HG02840 (cell line): ENCODE results near the gene CCDC97.
"Not testable (repeated sequence)": the region's sequence is repeated elsewhere in the genome, so short reads cannot be mapped to it uniquely, and the experiment has no call there.

Experiments
- ATAC-seq: cut with Tn5 transposase; IDR thresholded peaks from one replicate; pipeline ENCODE4 v1.9.1; 2021; ENCODE audit warnings: mild to moderate bottlenecking, moderate library complexity, moderate number of reproducible peaks; ENCODE audit not compliant: unreplicated experiment, low FRiP score

Gene CCDC97

DNA sequence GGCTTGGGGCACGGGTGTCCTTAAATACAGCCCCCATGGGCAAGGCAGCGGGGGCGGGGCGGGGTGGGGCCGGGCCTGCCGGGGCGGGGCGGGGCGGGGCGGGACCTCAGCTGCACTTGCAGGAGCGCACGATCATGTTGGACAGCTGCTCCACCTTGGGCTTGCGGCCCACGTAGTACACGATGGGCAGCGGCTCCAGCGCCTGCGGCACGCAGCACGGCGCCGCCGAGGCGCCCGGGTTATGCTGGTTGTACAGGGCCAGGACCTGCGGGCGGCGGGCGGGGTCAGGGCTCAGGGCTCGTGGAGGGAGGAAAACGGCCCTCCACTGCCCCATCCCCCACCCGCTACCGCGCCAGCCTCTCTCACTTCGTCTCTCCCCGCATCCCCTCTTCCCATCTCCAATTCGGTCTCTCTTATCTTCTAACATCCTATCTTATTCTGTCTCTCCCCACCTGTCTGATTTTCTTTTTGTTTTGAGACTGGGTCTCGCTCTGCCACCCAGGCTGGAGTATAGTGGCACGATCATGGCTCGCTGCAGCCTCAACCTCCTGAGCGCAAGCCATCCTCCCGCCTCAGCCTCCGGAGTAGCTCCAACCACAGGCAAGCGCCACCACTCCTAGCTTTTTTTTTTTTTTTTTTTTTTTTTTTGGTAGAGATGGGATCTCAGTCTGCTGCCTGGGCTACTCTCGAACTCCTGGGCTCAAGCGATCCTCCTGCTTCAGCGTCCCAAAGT, 21.1 kb downstream of the CCDC97 start:
- no peak for ATAC-seq

DNA sequence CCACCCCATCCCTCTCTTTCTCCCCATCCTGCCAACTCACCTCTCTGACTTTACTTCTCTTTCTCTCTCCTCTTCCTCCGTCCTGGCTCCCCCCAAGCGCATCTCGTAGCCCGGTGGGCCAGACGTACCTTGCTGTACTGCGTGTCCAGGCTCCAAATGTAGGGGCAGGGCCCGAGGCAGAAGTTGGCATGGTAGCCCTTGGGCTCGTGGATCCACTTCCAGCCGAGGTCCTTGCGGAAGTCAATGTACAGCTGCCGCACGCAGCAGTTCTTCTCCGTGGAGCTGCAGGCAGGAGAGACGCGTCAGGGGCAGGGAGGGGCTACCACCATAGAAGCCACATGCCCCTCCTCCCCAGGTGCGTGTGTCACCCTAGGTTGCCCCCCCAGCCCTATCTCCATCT, 22.0 kb downstream of the CCDC97 start:
- no peak for ATAC-seq

DNA sequence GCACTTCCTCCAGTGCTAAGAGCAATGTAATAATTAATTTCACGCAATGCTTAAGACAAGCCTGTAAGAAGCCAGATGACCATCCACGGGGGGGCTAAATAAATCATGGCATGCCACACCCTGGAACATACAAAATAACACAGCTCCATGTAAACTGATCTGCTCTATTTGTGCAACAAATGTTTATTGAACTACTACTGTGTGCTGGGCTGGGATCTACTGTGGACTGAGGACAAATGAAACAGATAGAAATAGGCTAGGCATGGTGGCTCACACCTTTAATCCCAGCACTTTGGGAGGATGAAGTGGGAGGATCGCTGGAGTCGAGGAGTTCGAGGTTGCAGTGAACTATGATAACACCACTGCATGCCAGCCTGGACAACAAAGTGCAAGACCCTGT, 22.5 kb downstream of the CCDC97 start:
- ATAC-seq, result no peak

DNA sequence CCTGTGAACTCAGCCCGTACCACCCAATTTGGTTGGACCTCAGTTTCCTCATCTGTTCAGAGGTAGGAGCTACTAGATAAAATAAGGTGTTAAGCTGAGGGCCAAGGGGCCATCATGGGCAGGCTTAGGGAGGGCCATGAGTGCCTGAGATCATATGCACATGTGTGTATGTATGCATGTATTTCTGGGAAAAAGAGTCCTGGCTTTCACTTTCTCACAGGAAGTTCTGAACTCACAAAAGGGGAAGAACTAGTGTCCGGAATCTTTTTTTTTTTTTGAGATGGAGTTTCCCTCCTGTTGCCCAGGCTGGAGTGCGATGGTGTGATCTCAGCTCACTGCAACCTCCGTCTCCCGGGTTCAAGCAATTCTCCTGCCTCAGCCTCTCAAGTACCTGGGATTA, 24.8 kb downstream of the CCDC97 start:
- ATAC-seq, result no peak

DNA sequence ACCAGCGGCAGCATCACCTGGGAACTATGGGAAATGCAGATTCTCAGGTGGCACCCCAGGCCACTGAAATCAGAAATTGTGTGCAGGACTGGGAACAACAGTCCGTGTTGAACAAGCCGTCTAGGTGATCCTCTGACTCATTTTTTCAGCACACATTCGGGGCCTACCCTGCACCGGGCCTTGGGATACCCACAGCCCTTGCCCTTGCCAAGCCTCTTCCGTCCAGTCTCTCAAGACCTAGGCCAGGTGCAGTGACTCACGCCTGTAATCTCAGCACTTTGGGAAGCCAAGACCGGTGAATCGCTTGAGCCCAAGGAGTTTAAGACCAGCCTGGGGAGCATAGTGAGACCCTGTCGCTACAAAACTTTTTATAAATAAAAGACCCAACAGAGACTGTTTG, 25.5 kb downstream of the CCDC97 start:
- ATAC-seq, result no peak

DNA sequence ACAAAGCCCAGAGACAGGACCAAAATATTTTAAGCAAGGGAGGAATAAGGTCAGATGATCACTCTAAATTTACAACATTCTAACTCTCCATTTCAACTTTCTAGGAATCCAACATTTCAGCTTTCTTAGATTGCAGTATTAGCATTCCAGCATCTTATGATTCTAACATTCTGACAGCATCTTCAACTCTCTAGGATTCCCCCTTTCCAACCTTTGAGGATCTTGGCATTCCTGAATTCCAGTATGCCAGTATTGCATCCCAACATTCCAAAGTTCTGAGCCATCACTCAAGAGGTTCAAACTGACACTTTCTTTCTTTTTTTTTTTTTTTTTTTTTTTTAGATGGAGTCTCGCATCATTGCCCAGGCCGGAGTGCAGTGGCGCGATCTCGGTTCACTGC, 30.0 kb downstream of the CCDC97 start:
- no peak for ATAC-seq

DNA sequence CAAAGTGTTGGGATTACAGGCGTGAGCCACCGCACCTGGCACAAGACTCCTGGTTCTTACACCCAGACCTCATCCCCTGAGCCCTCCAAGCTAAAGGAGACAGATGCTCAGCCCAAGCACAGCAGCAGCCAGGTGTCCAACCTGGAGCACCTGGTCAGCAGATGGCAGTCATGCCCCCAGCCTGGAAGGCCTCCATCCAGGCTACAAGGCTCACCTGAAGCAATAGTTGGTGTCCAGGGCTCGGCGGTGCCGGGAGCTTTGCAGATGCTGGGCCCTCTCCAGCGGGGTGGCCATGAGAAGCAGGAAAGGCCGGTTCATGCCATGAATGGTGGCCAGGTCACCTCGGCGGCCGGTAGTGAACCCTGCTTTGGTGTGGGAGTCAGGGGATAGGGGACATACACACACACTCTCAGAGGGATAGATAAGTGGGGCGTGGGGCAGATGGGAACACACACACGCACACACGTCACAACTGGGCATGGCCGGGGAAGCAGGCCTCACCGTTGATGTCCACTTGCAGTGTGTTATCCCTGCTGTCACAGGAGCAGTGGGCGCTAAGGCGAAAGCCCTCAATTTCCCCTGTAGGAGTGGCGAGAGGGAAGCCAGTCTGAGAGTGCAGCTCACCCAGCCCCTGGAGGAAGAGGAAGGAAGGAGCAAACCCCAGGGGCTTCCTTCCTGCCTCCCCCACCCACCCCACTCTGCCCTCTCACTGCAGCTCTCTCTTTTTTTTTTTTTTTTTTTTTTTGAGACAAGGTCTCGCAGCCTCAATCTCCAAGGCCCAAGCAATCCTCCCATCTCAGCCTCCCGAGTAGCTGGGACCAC, 31.9 kb downstream of the CCDC97 start:
- ATAC-seq, result no peak

DNA sequence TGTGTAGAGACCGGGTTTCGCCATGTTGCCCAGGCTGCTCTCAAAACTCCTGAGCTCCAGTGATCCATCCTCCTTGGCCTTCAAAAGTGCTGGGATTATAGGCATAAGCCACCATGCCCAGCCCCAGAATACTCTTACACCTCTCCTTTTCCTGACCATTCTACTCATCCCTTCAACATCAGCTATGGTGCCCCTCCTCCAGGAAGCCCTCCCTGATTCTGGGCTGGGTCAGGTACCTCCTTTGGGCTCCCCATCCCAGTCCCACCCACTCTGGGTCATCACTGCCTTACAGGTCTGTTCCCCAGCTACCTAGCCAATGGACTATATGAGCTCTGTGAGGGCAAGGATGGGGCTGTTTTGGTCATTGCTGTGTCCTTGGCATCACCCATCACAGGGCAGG, 34.2 kb downstream of the CCDC97 start:
- no peak for ATAC-seq

DNA sequence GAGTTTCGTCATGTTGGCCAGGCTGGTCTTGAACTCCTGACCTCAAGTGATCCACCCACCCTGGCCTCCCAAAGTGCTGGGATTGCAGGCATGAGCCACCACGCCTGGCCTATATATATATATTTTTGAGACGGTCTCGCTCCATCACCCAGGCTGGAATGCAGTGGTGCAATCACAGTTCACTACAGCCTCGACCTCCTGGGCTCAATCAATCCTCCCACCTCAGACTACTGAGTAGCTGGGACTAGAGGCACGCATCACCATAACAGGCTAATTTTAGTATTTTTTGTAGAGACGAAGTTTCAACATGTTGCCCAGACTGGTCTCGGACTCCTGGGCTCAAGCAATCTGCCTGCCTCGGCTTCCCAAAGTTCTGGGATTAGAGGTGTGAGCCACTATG, 36.9 kb downstream of the CCDC97 start:
- not testable (repeated sequence) for ATAC-seq

DNA sequence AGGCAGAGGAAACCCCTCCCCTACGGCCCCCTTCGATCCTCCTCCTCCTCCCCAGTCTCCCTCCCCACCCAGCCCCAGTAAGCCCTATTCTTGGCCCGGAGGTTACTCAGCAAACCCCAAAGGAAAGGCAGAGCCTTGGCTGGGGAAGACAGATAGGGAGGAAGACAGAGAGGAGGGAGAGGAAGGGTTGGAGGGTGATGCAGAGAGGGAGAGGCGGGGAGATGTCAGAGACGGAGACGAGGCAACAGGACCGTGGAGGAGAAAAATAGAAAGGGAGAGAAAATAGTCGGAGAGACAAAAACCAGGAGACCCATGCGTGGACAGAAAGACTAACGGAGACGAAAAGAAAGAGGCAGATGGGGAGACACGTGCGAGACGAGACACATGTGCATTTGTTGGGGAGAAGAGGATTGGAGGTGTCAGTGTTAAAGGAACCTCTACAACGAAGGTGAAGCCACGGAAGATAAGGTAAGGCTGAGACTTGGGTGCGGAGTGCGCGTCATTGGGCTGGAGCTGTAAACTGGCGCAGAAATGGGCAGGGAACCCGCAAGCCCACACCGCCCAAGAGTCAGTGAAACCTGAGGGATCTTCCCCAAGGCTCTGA, 40.9 kb downstream of the CCDC97 start:
- ATAC-seq, result no peak

DNA sequence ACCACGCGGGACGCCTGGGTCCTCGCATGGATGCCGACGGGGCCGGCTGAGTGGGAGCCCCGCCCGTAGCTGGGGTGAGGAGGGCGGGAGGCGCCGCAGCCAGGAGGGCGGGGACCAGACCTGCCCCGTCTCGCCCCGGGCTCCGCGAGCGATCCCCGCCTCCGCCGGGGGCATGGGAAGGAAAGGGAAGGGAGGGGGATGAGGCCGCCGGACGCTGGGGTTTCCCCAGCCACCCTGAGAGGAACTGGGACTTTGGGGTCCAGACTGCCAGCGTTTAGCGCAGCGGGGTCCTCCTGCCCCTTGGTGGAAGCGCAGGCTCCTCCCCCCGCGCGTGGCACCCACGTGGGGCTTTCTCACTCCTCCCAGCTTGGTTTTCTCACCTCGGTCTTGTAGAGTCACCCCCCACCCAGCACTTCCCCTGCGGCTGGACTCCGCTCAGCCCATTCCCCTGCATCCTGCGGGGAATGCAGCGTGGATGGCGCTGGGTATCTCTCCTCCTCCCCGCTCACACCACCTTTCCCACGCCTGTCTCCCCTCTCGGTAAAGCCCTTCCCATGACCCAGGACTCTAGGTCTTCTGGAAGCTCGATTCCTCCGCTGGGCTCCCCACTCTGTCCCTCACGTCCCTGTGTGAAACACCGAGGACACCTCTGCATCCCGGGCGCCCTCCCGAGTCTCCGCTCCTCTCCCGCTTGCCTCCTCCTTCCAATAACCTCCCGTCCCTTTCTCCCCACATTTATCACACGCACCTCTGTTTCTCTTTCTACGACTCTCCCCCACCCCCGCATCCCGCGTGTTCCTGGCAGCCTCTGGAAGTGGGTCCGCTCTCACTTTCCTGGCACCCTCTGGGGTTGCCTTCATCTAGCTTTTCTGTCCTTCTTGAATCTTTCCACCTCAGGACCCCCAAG, 41.6 kb downstream of the CCDC97 start:
- peak; percentile 32 for ATAC-seq

DNA sequence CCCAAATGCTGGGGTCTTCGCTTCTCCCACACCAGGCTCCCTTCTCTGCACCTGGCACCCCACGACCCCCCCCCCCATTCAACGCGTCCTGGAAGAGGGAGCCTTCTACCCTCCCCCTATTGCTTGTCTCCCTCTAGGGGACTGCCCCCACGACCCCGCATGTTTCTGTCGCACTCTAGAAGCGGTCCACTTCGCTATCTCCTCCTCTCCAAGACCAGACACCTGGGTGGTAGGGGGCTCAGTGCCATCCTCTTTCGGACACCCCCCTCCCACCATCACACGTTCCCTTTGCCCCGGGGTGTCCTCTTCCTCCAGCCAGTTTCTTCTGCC, 42.3 kb downstream of the CCDC97 start:
- ATAC-seq, result no peak

DNA sequence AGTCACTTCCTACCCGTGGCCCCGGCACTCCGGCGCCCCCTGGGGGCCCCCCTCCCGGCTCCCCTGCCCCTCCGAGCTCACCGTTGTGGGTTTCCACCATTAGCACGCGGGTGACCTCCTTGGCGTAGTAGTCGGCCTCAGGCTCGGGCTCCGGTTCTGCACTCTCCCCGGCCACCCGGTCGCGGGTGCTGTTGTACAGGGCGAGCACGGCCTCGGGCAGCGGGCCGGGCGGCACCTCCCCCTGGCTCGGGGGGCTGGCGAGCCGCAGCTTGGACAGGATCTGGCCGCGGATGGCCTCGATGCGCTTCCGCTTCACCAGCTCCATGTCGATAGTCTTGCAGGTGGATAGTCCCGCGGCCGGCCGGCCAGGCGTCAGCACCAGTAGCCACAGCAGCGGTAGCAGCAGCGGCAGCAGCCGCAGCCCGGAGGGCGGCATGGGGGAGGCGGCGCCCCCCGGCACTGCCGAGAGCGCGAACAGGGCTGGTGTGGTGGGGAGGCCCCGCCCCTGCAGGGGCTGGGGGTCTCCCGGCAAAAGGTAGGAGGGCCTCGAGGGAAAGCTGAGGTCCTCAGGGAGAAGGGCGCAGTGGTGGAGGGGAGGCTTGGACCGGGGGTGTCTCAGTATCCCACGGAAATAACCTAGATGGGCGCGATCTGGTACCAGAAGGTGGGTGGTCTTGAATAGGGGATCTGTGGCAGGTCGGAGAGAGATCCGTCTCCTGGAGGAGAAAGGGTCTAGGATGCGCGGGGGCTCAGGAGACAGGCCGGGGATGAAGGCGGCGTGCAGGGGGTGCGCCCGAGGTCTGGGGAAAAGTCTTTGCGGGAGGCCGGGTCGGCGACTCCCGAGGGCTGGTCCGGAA, 42.9 kb downstream of the CCDC97 start:
- ATAC-seq, result no peak

DNA sequence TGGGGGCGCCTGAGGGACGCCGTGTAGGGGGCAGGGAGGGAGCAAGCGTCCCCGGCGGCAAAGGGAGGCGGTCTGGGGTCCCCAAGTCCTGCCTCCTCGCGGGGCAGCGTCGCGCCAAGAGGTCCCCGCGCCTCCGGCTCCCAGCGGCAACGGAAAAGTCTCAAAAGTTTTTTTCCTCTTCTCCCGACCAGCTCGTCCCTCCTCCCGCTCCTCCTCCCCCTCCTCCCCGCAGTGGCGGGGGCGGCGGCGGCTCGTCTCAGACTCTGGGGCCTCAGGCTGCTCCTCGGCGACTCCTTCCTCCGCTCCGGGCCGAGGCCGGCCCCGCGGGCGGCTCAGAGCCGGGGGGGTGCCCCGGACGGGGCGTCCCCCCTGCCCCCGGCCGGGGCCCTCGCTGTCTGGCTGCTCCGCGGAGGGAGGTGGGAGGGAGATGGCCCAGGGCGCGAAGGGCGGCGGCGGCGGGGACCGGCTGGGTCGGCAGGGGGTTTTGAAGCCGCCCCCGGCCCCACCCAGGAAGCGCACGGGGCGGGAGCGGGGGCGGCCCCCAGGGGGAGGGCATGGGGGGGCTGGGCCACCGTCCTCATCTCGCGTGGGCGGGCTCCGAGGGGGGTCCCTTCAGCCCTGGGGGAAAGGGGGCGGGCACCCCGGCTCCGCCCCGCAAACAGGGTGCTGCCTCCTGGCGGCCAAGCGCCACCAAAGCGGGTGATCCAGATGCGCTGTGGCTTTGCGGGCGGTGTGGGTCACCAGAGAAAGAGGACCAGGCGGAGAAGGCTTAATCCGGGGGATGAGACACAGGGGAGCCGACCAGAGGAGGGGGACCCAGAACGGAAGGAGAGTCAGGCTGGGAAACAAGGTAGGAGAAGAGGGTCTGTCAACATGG, 43.7 kb downstream of the CCDC97 start, which contains the start of gene TGFB1:
TSS of gene TGFB1 (minus strand) at position 457 of the 877 bp plus-strand sequence. CDS start 878 bp downstream, outside the sequence.
- peak; percentile 39 for ATAC-seq

DNA sequence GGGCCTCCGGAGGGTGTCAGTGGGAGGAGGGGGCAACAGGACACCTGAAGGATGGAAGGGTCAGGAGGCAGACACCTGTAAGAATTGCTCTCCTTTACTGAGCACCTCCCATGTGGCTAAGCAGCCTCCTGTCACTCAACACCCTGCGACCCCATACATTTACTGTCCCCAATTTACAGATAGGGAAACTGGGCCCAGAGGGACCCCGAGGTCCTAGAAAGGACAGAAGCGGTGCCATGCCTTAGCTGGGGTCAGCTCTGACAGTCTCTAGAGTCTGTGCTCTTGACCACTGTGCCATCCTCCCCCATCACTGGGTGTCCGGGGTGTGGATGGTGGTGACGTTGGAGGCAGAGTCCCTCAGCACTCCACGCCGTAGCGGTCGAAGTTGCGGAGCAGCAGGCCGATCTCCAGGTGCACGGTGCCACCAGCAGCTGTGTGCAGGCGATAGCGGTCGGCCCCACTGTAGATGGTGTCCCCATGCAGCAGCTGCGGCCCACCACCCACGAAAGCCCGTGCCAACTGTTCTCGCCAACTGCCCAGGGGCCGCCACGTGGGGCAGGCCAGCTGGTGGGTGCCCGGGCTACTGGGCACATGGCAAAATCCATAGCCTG, 44.5 kb downstream of the CCDC97 start:
- peak; percentile 8 for ATAC-seq

DNA sequence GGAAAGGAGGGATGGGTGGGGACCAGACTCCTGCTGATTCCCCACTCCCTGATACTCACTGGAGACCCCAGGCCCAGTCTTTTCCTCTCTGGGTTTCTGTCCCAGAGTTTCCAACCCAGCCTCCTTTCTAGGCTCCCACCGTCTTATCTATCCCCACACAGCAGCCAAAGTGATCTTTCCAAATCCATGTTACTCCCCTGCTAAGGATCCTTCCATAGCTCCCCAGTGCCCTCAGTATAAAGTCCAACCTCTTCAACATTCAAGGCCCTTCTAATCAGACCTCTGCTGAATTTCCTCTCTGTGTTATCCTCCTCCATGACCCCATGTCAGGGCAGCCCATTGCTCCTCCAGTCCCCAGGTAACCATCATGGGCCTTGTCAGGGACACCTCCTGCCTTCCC, 45.1 kb downstream of the CCDC97 start:
- ATAC-seq, result no peak

DNA sequence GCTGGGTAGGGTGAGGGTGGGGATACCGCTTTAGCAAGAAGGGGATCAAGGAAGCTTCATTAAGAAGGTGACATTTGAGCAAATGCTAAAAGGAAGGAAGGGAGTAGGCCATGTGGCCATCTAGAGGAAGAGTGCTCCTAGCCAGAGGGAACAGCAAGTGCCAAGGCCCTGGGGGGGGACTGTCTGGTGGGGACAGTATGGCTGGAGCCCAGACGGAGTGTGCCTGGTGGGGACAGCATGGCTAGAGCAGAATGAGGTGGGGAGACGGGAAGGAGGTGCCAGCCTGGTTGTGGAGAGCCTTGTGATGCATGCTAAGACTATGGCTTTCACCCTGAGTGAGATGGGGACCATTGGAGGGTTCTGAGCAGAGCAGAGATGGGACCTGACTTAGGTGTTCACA, 45.8 kb downstream of the CCDC97 start:
- no peak for ATAC-seq
